GM23248 (cell line): ENCODE results near the gene ANGPT4. TPM values are rescaled to one million over a fixed set of nuclear protein-coding genes. Genes with fewer than 3 reads are reported as not detected.
A peak's percentile ranks its signal among the peaks of the same experiment; 100 is the strongest.

Experiments used
- DNase-seq: peaks from one replicate; pipeline ENCODE4 v3.0.0-alpha.2; 2015
- H2AFZ ChIP-seq: fragments of 200-600 bp; sonication (generic); 2 replicates; pipeline ENCODE4 v1.6.1; 2016; ENCODE audit warnings: antibody characterized with exemption
- H3F3A ChIP-seq: fragments of 200-600 bp; sonication (generic); 2 replicates; pipeline ENCODE4 v1.6.1; 2016; ENCODE audit warnings: mild to moderate bottlenecking, antibody characterized with exemption, mixed run types; ENCODE audit not compliant: insufficient read depth
- H3K27ac ChIP-seq: fragments of 200-600 bp; sonication (generic); 2 replicates; pipeline ENCODE4 v1.5.1; 2016; ENCODE audit warnings: mild to moderate bottlenecking
- H3K27me3 ChIP-seq: fragments of 200-600 bp; sonication (generic); replicated peaks from 2 replicates; pipeline ENCODE4 v1.6.1; 2016; ENCODE audit warnings: mild to moderate bottlenecking; ENCODE audit not compliant: insufficient read depth
- H3K36me3 ChIP-seq: fragments of 200-600 bp; sonication (generic); 2 replicates; pipeline ENCODE4 v1.6.1; 2016; ENCODE audit warnings: low read depth, mild to moderate bottlenecking
- H3K4me1 ChIP-seq: fragments of 200-600 bp; sonication (generic); 2 replicates; pipeline ENCODE4 v1.6.1; 2016; ENCODE audit warnings: mild to moderate bottlenecking; ENCODE audit not compliant: insufficient read depth
- H3K4me2 ChIP-seq: fragments of 200-600 bp; sonication (generic); one replicate; pipeline ENCODE4 v1.6.1; 2016; ENCODE audit warnings: mild to moderate bottlenecking; ENCODE audit not compliant: unreplicated experiment
- H3K4me3 ChIP-seq: fragments of 200-600 bp; sonication (generic); 2 replicates; pipeline ENCODE4 v1.5.1; 2016; ENCODE audit warnings: mild to moderate bottlenecking
- H3K79me2 ChIP-seq: fragments of 200-600 bp; sonication (generic); 2 replicates; pipeline ENCODE4 v1.6.1; 2016; ENCODE audit warnings: mild to moderate bottlenecking; ENCODE audit not compliant: insufficient read depth
- H3K9ac ChIP-seq: fragments of 200-600 bp; sonication (generic); 2 replicates; pipeline ENCODE4 v1.6.1; 2016; ENCODE audit warnings: mild to moderate bottlenecking
- H3K9me2 ChIP-seq: fragments of 200-600 bp; sonication (generic); 2 replicates; pipeline ENCODE4 v1.6.1; 2016; ENCODE audit warnings: mixed run types, mild to moderate bottlenecking, moderate library complexity; ENCODE audit not compliant: insufficient read depth
- H3K9me3 ChIP-seq: fragments of 200-600 bp; sonication (generic); one replicate; pipeline ENCODE4 v1.6.1; 2017; ENCODE audit warnings: low read depth
- H4K20me1 ChIP-seq: fragments of 200-600 bp; sonication (generic); 2 replicates; pipeline ENCODE4 v1.6.0; 2016; ENCODE audit not compliant: insufficient read depth
- EZH2 ChIP-seq: fragments of 200-600 bp; sonication (generic); IDR thresholded peaks from 2 replicates; pipeline ENCODE4 v1.6.1; 2018; ENCODE audit warnings: antibody characterized with exemption, mild to moderate bottlenecking; ENCODE audit not compliant: insufficient read depth, poor library complexity, severe bottlenecking
- EZH2phosphoT487 ChIP-seq: fragments of 200-600 bp; sonication (generic); IDR thresholded peaks from 2 replicates; pipeline ENCODE4 v1.6.1; 2018; ENCODE audit warnings: antibody characterized with exemption, moderate library complexity, mild to moderate bottlenecking, low read depth; ENCODE audit not compliant: insufficient read depth
- WGBS, 2 experiments: methylation state at CpG; one replicate each; pipeline ENCODE4 v1.1.6; 2015 to 2017; ENCODE audit warnings: low lambda C conversion rate in 2 of 2, low coverage in 1 of 2; ENCODE audit errors: missing lambda C conversion rate in 2 of 2; 5-methylcytosine and 5-hydroxymethylcytosine counted together
- in situ Hi-C: fragments of 300-500 bp; cut with MboI; formaldehyde crosslinking; loops from 2 replicates; pipeline ENCODE4 v1.15.0; 2020
- polyA plus RNA-seq: library from polyadenylated mRNA; unstranded; fragments of >200 nt; fragmentation: Nextera tagmentation; extraction: Ambion mirVana; gene quantifications from 2 replicates; pipeline ENCODE4 v1.2.1, GENCODE V29; 2016
- total RNA-seq: library from RNA; depleted of rRNA; stranded (reverse); fragments of >200 nt; shearing (Covaris generic); gene quantifications from 2 replicates; pipeline ENCODE4 v1.2.3, GENCODE V29; 2014

Gene ANGPT4
- total and polyA plus RNA-seq, 2 experiments from 2014 or later: not detected

DNA sequence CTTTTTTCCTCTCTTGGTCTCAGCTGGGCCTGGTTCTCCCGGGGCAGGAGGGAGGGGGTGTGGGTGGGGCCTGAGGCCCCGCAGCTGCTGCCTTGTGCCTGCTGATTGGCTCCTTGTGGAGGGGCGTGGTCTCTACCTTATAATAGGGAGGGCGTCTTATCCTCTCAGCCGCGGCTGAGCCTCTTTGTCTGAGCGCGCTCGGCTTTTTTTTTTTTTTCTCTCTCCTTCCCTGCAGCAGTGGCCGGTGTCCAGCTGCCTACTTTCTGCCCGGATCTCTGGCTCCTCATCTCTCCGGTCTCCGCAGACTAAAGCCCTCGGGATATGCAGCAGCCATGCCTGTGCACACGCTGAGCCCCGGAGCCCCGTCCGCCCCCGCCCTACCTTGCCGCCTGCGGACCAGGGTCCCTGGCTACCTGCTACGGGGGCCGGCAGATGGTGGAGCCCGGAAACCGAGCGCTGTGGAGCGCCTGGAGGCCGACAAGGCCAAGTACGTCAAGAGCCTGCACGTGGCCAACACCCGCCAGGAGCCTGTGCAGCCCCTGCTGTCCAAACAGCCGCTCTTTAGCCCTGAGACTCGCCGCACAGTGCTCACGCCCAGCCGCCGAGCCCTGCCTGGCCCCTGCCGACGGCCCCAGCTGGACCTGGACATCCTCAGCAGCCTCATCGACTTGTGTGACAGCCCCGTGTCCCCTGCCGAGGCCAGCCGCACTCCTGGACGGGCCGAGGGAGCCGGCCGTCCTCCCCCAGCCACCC is 71.5 kb downstream of the ANGPT4 start:
- in situ Hi-C loops: no loop called here
- H3K4me2 ChIP-seq: peak overlapping the region; percentile 37
- no peak for TF ChIP-seq EZH2phosphoT487
- no peak for TF ChIP-seq EZH2
- no peaks in the 10 kb centered on the region for H3F3A ChIP-seq
- H3K4me1 ChIP-seq: no peaks in the 10 kb centered on the region
- no peaks in the 10 kb centered on the region for H3K9me3 ChIP-seq
- no peaks in the 10 kb centered on the region for H3K27me3 ChIP-seq
- H3K79me2 ChIP-seq: peaks cover 26% of the 10 kb centered on the region; the same call in 1 of the 2 replicates
- peak; percentile 95 for DNase-seq
- H3K27ac ChIP-seq: no peak overlapping the region
- no peaks in the 10 kb centered on the region for H3K36me3 ChIP-seq
- no peaks in the 10 kb centered on the region for H3K9me2 ChIP-seq
- peak overlapping the region; percentile 63 for H3K4me3 ChIP-seq
- no peaks in the 10 kb centered on the region for H4K20me1 ChIP-seq
- 22 to 30% methylated on average over 26 to 36 of the region's 47 CpGs for WGBS, 2 experiments
- peak overlapping the region; percentile 34; the same call in 1 of the 2 replicates for H3K9ac ChIP-seq
- peak overlapping the region; percentile 58 for H2AFZ ChIP-seq

DNA sequence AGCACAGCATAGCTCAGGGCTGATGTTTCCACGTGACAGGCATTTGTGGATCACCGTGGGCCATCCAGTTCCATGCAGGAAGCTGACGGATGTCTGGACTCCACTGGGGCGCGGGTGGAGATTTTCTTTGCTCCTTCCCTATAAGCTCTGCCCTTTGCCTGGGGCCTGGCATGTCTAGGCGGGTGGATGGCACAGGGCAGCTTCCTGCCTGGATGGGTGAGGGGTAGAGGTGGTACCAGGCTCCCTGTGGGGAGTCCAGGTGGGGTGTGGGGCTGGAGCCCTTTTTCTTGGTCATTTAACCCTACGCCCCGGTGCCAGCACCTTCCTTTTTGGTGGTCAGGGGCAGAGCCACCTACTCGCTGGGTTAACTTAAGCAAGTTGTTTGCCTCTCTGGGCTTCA is 72.2 kb downstream of the ANGPT4 start:
- H3K9ac ChIP-seq: no peak overlapping the region
- no peaks in the 10 kb centered on the region for H3K4me1 ChIP-seq
- no peaks in the 10 kb centered on the region for H3K36me3 ChIP-seq
- H3K27me3 ChIP-seq: no peaks in the 10 kb centered on the region
- in situ Hi-C loops: no loop called here
- H3K27ac ChIP-seq: no peak overlapping the region
- no peaks in the 10 kb centered on the region for H3K9me2 ChIP-seq
- no peak overlapping the region for H2AFZ ChIP-seq
- peaks cover 33% of the 10 kb centered on the region for H3K79me2 ChIP-seq
- 72 to 79% methylated on average over 9 of the region's 9 CpGs for WGBS, 2 experiments
- H3K9me3 ChIP-seq: no peaks in the 10 kb centered on the region
- no peaks in the 10 kb centered on the region for H4K20me1 ChIP-seq
- no peak overlapping the region for H3K4me2 ChIP-seq
- H3F3A ChIP-seq: no peaks in the 10 kb centered on the region
- TF ChIP-seq EZH2 (no peak), EZH2phosphoT487 (no peak)
- DNase-seq: no peak
- H3K4me3 ChIP-seq: no peak overlapping the region

GRCh38 chr20:842547-842940 is 73.6 kb downstream of the ANGPT4 start:
- no peak overlapping the region for H3K27ac ChIP-seq
- no peaks in the 10 kb centered on the region for H3K9me3 ChIP-seq
- no peak overlapping the region for H3K4me2 ChIP-seq
- H3F3A ChIP-seq: no peaks in the 10 kb centered on the region
- H3K9me2 ChIP-seq: no peaks in the 10 kb centered on the region
- no peak overlapping the region for H3K9ac ChIP-seq
- H3K4me3 ChIP-seq: no peak overlapping the region
- no peaks in the 10 kb centered on the region for H3K27me3 ChIP-seq
- H3K79me2 ChIP-seq: peaks cover 47% of the 10 kb centered on the region
- 90 to 96% methylated on average over 2 of the region's 2 CpGs for WGBS, 2 experiments
- H2AFZ ChIP-seq: no peak overlapping the region
- no peaks in the 10 kb centered on the region for H3K36me3 ChIP-seq
- no peaks in the 10 kb centered on the region for H3K4me1 ChIP-seq
- TF ChIP-seq EZH2: no peak
- TF ChIP-seq EZH2phosphoT487: no peak
- no peaks in the 10 kb centered on the region for H4K20me1 ChIP-seq
- no peak for DNase-seq
- in situ Hi-C loops: no loop called here

- Histone ChIP-seq H3K27ac (no peak overlapping the region), H3K27me3 (no peaks in the 10 kb centered on the region), H3K4me2 (peak overlapping the region; percentile 62), H2AFZ (peak overlapping the region; percentile 70), H4K20me1 (no peaks in the 10 kb centered on the region), H3K79me2 (peaks cover 54% of the 10 kb centered on the region), H3K4me1 (0 out of 2 replicates have a peak, but pooled peaks cover 5% of the 10 kb centered on the region), H3K4me3 (peak overlapping the region; percentile 72), H3F3A (no peaks in the 10 kb centered on the region; the same call in 1 of the 2 replicates), H3K36me3 (no peaks in the 10 kb centered on the region), H3K9ac (peak overlapping the region; percentile 61), H3K9me3 (no peaks in the 10 kb centered on the region), H3K9me2 (no peaks in the 10 kb centered on the region)
- 47 to 49% methylated on average over 54 to 62 of the region's 62 CpGs for WGBS, 2 experiments
- in situ Hi-C loops: no loop called here
- DNase-seq: no peak
- TF ChIP-seq EZH2phosphoT487: no peak
- no peak for TF ChIP-seq EZH2
Observed at GRCh38 chr20:841568-842546, 74.3 kb downstream of the ANGPT4 start.
